ENCODE measurements around the gene DOP1A. TPM values are rescaled to one million over a fixed set of nuclear protein-coding genes. Genes with fewer than 3 reads are reported as not detected.

Gene DOP1A
- total RNA-seq, 1 donor from 2014 or later, result 17.1 TPM

- DNase-seq (ENCODE audit: low spot score), result no peak
Measured at GRCh38 chr6:83073615-83074014, 6.1 kb downstream of the DOP1A start.

GRCh38 chr6:83083476-83083875, 16.0 kb downstream of the DOP1A start:
- no peak for DNase-seq (ENCODE audit: low spot score)

DNA sequence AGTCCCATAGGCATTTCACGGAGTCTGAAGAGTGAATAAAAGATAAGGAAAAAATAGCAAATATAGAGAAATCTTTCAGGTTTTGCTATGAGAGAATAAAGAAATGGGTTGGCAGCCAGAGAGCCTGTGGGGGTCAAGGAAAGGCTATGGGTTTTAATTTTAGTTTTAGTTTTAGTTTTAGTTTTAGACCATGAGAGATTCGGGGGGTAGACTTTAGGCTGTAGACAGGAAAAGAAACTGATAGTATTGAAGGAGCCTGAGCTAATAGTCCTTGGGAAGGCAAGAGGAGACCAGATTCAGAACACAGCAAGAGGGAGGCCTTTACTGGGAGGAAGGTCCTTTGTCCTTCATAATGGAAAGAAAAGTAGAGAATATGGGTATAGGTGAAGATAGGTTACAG, 19.3 kb downstream of the DOP1A start:
- DNase-seq (ENCODE audit: low spot score), result no peak

DNA sequence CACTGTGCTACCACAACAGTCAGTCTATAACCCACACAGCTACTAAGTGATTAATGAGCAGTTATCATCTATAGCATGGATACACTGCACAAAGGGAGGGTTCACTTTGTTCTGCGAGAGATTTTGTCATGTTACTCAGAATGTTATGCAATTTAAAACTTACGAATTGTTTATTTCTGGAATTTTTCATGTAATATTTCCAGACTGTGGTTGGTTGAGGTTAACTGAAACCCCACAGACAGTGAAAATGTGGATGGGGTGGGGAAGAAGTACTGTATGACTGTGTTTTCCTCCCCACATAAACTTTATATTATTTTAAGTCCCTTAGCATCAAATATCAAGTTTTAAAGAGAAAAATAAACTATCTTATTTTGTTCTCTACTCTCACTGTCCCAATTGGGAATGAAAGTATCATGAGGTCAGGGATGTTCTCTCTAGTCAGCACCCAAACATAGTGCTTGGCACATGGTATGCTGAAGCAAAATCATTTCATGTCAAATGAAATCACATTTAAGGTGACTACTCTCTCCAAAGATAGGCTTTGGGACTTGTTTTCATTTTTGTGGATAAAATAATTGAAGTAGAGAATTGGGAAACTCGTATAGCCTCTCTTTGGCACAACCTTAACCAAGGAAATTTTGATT, 25.4 kb downstream of the DOP1A start:
- no peak for DNase-seq (ENCODE audit: low spot score)

DNA sequence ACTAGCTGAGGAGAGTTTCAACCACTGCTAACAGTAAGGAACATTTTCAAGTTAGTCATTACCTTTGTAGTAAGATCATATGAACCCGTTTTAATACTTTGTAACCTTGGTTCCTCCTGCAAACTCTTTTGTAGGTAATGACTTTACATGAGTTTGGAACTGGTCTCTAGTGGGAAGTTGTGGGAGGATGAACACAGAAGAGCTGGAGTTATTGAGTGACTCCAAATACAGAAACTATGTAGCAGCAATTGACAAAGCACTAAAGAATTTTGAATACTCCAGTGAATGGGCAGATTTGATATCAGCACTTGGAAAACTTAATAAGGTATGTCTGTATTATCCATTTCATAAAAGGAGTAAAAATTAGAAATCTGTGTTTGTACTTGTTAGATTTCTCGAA, 29.3 kb downstream of the DOP1A start:
- no peak for DNase-seq (ENCODE audit: low spot score)

- no peak for DNase-seq (ENCODE audit: low spot score)
Measured at GRCh38 chr6:83097204-83097603, 29.7 kb downstream of the DOP1A start.

- DNase-seq (ENCODE audit: low spot score), result no peak
Measured at GRCh38 chr6:83097675-83098074, 30.2 kb downstream of the DOP1A start.

- no peak for DNase-seq (ENCODE audit: low spot score)
Measured at GRCh38 chr6:83098589-83098988, 31.1 kb downstream of the DOP1A start.

DNA sequence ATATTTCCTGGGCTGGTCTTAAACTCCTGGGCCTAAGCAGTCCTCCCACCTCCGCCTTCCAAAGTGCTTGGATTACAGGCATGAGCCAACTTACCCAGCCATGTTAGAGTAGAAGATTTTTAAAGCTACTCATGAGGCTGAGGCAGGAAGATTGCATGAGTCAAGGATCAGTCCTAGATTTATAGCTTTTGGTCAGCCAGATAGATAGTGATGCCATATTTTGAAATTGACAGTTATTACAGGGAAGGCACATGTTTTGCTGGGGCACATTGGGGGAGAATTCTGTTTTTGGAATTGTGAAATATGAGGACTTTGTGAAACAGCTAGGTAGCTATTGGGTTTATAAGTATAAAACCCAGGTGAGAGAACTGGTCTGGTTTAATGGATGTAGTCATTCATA, 40.9 kb downstream of the DOP1A start:
- no peak for DNase-seq (ENCODE audit: low spot score)

DNA sequence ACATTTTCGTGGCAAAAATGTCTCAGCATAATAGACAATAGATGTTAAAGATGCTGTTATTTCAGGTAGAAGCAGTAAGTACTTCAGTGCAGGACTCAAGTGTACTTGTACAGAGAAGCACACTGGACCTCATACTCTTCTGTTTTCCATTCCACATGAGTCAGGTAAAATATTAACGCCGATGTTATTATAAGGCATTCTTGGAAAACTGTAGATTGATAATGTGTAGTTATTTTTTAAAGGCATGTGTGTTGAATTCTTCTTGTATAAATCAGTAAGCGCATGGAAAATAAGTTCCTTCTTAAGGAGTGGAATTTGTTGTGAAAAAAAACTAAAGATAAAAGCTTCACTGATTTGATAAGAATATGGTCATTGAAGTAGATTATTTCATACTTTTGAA, 45.8 kb downstream of the DOP1A start:
- DNase-seq (ENCODE audit: low spot score), result no peak

GRCh38 chr6:83114164-83114563, 46.7 kb downstream of the DOP1A start:
- no peak for DNase-seq (ENCODE audit: low spot score)

- no peak for DNase-seq (ENCODE audit: low spot score)
Measured at GRCh38 chr6:83117802-83118201, 50.3 kb downstream of the DOP1A start.

- DNase-seq (ENCODE audit: low spot score), result no peak
Measured at GRCh38 chr6:83119742-83120300, 52.4 kb downstream of the DOP1A start.

DNA sequence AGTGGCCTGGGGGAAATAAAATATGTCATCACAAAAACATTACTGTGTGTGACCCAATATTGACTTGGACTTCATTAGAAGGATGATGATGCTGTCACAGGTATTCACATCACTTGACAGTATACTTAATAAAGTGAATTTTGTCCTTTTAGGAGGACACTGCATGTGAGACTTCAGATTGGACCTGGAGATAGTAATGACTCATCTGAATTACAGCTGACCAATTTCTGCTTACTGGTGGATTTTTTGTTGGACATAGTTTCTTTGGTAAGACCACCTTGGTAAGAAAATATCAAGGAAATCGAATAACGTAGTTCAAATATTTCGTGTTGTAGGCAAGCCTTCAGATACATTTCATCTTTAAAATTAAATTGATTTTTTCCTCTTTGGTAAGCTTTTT, 57.1 kb downstream of the DOP1A start:
- DNase-seq (ENCODE audit: low spot score), result no peak

- DNase-seq (ENCODE audit: low spot score), result no peak
Measured at GRCh38 chr6:83125425-83125824, 58.0 kb downstream of the DOP1A start.

- DNase-seq (ENCODE audit: low spot score), result no peak
Measured at GRCh38 chr6:83126223-83126622, 58.8 kb downstream of the DOP1A start.

DNA sequence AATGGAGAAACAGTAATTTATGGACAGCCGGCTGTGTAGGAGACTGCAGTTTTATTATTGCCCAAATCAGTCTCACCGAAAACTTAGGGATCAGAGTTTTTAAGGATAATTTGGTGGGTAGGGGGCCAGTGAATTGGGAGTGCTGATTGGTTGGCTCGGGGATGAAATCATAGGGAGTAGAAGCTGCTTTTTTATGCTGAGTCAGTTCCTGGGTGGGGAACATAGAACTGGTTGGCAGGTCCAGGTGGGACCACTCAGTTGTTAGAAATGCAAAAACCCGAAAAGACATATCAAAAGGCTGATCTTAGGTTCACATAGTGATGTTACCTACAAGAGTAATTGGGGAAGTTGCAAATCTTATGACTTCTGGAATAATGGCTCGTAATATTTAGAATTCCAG, 59.3 kb downstream of the DOP1A start:
- no peak for DNase-seq (ENCODE audit: low spot score)

DNA sequence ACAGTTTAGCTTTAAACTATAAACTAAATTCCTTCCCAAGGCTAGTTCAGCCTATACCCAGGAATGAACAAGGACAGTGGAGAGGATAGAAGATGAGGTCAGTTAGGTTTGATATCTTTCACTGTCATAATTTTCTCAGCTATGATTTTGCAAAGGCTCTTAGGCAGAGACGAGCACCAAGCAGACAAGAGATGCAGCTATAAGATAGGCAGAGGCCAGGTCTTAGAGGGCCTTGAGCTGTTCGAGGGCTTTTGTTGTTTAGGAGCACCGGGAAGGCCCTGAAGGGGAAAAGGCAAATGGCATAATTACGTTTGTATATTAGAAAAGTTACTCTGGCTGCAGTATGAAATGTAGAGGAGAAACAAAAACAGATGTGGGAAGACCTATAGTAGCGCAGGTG, 59.8 kb downstream of the DOP1A start:
- no peak for DNase-seq (ENCODE audit: low spot score)

DNA sequence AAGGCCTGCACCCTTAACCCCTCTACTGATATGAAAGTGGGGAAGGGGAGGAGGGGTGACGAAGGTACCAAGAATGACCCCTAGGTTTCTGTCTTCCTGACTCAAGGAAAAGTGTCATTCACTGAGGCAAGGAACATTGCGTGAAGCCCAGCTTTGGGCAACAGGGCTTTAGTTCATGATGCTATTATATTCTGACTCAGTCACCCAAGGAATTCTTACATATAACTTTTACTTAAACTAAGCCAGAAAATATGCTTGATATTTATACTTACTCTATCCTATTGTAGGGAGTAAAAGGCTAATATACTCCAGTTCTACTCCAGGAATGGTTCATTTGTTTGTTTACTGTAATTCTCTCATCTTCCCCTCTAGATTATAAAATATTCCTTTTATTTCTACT, 60.5 kb downstream of the DOP1A start:
- no peak for DNase-seq (ENCODE audit: low spot score)

- no peak for DNase-seq (ENCODE audit: low spot score)
Measured at GRCh38 chr6:83132121-83132520, 64.7 kb downstream of the DOP1A start.

DNA sequence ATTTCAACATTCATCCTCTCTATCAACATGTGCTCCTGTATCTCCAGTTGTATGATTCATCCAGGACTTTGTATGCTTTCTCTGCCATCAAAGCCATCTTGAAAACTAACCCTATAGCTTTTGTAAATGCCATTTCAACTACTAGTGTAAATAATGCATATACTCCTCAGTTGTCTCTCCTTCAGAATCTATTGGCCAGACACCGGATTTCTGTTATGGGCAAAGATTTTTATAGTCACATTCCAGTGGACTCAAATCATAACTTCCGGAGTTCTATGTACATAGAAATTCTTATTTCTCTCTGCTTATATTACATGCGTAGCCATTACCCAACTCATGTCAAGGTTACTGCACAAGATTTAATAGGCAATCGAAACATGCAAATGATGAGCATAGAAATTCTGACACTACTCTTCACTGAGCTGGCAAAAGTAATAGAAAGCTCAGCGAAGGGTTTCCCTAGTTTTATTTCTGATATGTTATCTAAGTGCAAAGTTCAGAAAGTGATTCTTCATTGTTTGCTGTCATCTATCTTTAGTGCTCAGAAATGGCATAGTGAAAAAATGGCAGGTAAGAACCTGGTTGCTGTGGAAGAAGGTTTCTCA, 70.7 kb downstream of the DOP1A start:
- DNase-seq (ENCODE audit: low spot score), result no peak

- no peak for DNase-seq (ENCODE audit: low spot score)
Measured at GRCh38 chr6:83138758-83139157, 71.3 kb downstream of the DOP1A start.

DNA sequence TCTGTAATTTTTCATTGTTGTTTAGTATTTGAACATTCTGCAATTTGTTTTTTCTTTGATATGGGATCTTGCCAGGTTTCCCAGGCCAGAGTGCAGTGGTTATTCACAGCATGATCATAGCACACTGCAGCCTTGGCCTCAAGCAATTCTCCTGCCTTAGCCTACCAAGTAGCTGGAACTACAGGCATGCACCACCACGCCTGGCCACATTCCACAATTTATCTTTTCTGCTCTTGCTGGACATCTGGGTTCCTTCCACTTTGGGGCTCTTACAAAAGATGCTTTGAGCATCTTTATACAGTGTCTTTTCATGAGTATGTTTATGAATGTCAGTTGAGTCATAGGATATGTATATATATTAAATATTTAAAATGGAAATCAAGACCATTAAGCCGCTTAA, 83.6 kb downstream of the DOP1A start:
- DNase-seq (ENCODE audit: low spot score), result no peak
